Measurements from ENCODE around the gene SLC8B1.

DNA sequence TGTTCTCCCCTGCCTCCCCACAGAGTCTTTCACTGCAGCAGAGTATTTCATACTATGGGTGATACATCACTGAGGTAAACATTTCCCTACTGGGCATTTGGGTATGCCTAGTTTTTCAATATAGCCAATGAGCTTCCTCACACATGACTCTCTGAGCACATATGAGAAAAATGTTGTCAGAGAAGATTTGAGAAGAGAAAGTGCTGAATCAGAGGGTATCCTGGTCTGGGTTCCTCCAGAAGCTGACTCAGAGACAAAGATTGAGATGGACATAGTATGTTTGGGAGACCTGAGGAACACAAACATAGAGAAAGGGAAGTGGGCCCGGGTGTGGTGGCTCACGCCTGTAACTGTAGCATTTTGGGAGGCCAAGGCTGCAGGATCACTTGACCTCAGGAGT, 12.6 kb downstream of the SLC8B1 start:
- TF ChIP-seq, protein P1, sequence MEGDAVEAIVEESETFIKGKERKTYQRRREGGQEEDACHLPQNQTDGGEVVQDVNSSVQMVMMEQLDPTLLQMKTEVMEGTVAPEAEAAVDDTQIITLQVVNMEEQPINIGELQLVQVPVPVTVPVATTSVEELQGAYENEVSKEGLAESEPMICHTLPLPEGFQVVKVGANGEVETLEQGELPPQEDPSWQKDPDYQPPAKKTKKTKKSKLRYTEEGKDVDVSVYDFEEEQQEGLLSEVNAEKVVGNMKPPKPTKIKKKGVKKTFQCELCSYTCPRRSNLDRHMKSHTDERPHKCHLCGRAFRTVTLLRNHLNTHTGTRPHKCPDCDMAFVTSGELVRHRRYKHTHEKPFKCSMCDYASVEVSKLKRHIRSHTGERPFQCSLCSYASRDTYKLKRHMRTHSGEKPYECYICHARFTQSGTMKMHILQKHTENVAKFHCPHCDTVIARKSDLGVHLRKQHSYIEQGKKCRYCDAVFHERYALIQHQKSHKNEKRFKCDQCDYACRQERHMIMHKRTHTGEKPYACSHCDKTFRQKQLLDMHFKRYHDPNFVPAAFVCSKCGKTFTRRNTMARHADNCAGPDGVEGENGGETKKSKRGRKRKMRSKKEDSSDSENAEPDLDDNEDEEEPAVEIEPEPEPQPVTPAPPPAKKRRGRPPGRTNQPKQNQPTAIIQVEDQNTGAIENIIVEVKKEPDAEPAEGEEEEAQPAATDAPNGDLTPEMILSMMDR (IDR thresholded peaks at IDR 0.05; ENCODE audit: extremely low read depth in 1 of 2, insufficient read depth in 1 of 2, low read depth in 1 of 2, low read length in 2 of 2): no peak
- TF ChIP-seq POLR2A (IDR thresholded peaks at IDR 0.05; ENCODE audit: low read depth, low read length) (no peak), EZH2 (IDR thresholded peaks at IDR 0.05; ENCODE audit: borderline replicate concordance, low read depth, low read length, severe bottlenecking) (no peak), GATA2 (IDR thresholded peaks at IDR 0.05; ENCODE audit: insufficient read depth, insufficient read length, low read depth, low read length) (no peak), MYC (IDR thresholded peaks at IDR 0.05; ENCODE audit: low read depth, low read length) (no peak), POLR2AphosphoS5 (IDR thresholded peaks at IDR 0.05; ENCODE audit: insufficient read depth, low read depth, low read length) (no peak), FOS (IDR thresholded peaks at IDR 0.05; ENCODE audit: borderline replicate concordance, insufficient read depth, low read length) (no peak), JUN (IDR thresholded peaks at IDR 0.05; ENCODE audit: borderline replicate concordance, insufficient read depth, insufficient read length, low read depth) (no peak)
- TF ChIP-seq, protein P2, sequence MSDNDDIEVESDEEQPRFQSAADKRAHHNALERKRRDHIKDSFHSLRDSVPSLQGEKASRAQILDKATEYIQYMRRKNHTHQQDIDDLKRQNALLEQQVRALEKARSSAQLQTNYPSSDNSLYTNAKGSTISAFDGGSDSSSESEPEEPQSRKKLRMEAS (IDR thresholded peaks at IDR 0.05; ENCODE audit: insufficient read depth, insufficient read length): no peak
